SKM-1 treated with dmso at 0.1 percent for 144 hours (cell line): ENCODE measurements around the gene STX17.
"Not testable (repeated sequence)": the region's sequence is repeated elsewhere in the genome, so short reads cannot be mapped to it uniquely, and the experiment has no call there.

Source experiments
- DNase-seq: peaks from one replicate; lab custom pipeline; 2025; ENCODE audit not compliant: unreplicated experiment; lab: John Stamatoyannopoulos, UW

The STX17 gene

GRCh38 chr9:99906403-99907207 lies at the start of gene STX17:
Gene STX17 (plus strand): TSS chr9:99906654. CDS start chr9:99915240, 8,586 bp downstream.
- no peak for DNase-seq

- DNase-seq = not testable (repeated sequence)
Observed at GRCh38 chr9:99857576-99857975, 48.9 kb upstream of the STX17 start.

GRCh38 chr9:99858087-99858486 lies 48.4 kb upstream of the STX17 start:
- DNase-seq = no peak

GRCh38 chr9:99859243-99859980 lies 47.0 kb upstream of the STX17 start:
- DNase-seq = no peak

DNA sequence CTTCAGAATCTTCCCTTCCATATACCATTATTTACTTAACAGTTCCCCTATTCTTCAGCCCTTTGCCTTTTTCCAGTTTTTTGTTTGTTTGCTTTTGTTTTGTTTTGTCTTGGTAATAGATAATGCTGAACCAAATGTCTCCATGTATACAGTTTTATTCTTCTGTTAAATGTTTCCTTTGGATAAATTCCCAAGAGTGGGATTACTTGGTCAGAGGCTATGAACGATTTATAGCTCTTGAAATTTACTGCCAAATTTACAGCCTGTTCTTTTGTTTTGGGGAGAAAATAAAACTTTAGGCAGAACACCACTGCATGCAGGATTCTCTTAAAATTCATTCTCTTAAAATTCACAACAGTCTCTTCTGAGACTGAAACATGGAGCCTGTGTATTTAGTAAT lies 46.2 kb upstream of the STX17 start:
- DNase-seq = no peak

- DNase-seq = no peak
Observed at GRCh38 chr9:99863955-99864354, 42.5 kb upstream of the STX17 start.

DNA sequence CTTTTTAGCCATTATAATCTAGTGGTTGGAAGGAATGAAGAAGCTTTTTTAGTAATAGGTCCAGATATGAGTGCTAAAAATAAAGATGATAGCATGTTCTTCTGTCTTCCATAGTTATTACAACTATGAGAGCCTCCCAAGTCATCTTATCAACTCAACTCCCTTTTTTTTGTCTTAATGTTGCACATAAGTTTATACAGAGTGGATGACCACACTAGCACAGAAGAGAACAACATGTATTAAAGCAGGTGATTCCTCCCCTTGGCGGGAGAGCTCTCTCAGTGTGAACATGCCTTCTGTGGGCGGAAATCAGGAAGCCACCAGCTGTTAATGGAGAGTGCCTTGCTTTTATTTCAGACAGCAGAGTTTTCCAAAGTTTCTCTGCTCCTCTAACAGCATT lies 40.1 kb upstream of the STX17 start:
- no peak for DNase-seq

DNA sequence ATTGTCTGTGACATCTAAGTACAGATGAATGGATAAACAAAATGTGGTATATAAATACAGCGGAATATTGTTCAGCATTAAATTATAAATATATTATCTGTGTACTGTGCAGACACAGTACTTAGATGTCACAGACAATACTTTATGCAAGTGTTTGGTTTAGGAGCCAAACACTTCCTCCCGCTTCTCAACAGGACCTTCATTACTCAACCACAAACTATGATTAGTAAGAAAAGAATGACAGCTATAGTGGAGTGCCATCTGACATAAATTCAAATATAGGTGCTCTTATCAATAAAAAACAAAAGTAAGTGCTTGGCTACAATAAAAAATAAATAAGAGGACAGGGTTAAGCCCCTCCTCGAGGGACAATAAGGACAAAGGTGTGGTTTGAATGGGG lies 38.9 kb upstream of the STX17 start:
- DNase-seq = no peak

- DNase-seq = no peak
Observed at GRCh38 chr9:99867968-99868367, 38.5 kb upstream of the STX17 start.

DNA sequence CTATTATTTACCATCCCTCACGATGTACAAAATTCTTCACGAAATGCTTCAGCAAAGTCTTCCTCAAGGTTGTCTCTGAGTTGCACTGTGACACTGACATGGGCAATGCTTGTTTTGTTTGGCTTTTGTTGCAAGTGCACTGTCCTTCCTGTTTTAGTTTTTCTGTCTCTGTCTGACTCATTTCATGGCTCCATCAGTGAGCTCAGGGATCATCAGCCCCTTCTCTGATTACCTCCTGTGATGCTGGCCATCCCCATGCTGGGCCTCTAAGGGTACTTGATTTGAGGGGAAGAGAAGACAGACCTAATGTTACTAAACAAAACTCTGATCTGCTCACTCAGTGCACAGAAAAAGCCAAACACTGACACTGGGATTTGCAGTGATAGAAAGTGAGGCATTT lies 37.6 kb upstream of the STX17 start:
- DNase-seq = no peak

- no peak for DNase-seq
Observed at GRCh38 chr9:99870126-99870525, 36.3 kb upstream of the STX17 start.

DNA sequence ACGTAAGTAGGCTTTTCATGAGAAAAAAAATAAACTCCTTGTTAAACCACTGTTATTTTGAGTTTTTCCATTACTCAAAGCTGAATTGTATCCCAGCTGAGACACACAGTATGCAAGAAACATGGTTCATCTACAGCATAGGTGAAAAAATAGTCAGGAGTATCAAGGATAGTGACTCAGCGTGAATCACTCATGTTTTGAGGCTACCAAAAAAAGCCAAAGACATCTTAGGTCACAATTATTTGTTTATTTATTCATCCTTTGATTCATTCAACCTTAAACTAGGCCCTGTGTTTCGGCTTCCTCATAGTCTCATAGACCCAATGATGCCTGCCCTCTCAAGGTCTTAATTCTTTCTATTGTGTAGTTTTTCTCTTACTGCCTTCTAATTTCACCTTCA lies 32.9 kb upstream of the STX17 start:
- no peak for DNase-seq

- DNase-seq = no peak
Observed at GRCh38 chr9:99873943-99874584, 32.4 kb upstream of the STX17 start.

DNA sequence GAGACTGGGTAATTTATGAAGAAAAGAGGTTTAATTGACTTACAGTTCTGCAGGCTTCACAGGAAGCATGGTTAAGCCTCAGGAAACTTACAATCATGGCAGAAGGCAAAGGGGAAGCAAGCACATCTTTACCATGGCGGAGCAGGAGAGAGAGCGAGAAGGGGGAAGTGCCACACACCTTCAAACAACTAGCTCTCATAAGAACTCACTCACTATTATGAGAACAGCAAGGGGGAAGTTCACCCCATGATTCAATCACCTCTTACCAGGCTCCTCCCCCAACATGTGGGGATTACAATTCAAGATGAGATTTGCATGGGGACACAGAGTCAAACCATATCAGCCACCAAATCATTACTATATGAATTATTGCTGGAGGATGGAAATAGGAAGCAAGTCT lies 30.3 kb upstream of the STX17 start:
- DNase-seq = no peak

DNA sequence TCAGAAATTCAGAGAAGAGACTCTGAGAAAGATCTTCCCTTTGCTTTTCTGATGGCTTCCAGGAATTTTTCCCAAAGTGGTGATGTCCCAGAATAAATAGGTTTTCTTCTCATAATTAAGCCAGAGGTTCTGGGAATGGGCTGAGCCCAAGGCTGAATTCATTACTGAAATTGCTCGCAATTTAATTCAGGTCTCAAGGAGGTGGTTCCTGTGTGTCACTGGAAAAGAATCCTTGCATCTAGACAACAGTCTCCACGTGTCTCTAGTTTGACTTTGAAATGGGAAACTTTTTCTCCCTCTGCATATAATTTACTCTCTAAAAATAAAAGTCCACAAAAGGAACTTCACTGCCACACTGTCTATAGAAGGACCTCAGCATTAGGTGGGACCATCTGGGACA lies 27.8 kb upstream of the STX17 start:
- DNase-seq = no peak

GRCh38 chr9:99881769-99882168 lies 24.7 kb upstream of the STX17 start:
- no peak for DNase-seq

GRCh38 chr9:99885747-99886146 lies 20.7 kb upstream of the STX17 start:
- no peak for DNase-seq

DNA sequence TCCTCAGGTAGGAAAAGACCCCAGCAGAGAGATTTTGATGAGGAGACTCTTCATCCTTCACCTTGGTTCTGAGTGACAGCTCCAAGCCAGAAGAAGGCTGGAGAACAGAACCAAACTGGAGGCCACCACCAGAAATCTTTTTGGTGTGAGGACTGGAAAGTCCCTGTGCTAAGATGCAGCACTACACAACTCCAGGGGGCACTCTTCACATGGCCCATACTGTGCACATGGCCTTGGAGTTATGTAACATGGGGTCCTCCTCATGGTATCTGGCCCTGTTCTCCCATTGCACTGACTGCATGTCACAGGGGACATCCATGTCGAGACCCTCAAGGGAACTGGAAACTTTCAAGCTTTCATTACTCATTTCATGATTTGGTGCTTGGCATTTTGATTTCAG lies 17.3 kb upstream of the STX17 start:
- no peak for DNase-seq

GRCh38 chr9:99894826-99895225 lies 11.6 kb upstream of the STX17 start:
- DNase-seq = no peak

GRCh38 chr9:99895510-99895909 lies 10.9 kb upstream of the STX17 start:
- DNase-seq = no peak

DNA sequence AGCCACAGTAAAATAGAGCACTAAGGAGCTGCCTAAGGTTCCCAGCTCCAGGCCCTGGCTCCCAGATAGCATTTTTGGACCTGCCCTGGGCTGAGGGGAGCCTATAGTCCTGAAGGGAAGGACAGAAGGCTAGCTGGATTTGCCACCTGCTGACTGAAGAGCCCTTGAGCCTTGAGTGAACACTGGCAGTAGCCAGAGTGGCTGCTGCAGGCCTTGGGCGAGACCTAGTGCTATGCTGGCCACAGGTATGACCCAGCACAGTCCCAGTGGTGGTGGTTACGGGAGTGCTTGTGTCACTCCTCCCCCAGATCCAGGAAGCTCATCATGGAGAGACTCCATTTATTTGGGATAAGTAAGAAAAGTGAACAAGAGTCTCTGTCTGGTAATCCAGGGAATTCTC lies 10.3 kb upstream of the STX17 start:
- no peak for DNase-seq

DNA sequence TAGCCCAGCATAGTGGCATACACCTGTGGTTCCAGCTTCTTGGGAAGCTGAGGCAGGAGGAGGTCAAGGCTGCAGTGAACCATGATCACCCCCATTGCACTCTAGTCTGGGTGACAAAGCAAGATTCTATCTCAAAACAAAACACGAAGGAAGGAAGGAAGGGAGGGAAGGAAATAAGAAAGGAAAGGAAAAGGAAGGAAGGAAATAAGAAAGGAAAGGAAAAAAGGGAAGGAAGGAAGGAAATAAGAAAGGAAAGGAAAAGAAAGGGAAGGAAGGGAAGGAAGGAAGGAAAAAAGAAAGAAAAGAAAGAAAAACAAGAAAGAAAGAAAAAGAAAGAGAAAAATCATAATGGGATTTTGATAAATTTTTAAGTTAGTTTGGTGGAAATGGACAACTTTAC lies 3.1 kb upstream of the STX17 start:
- DNase-seq = no peak
